ENCODE measurements around the gene BMP10.

- no peak for TF ChIP-seq CTCF (IDR thresholded peaks at IDR 0.05 in 2 of 3, conservative IDR thresholded peaks at IDR 0.05 in 1 of 3; ENCODE audit: control insufficient read depth in 2 of 3, extremely low read depth in 1 of 3, insufficient read depth in 1 of 3, low read depth in 3 of 3, low read length in 3 of 3)
- no peak for TF ChIP-seq POLR2AphosphoS5 (IDR thresholded peaks at IDR 0.05; ENCODE audit: low read length)
- no peak for TF ChIP-seq CHD1 (IDR thresholded peaks at IDR 0.05; ENCODE audit: low read depth, low read length)
- TF ChIP-seq STAT3 (IDR thresholded peaks at IDR 0.05; ENCODE audit: low read depth, low read length) = no peak
- TF ChIP-seq ELK1 (IDR thresholded peaks at IDR 0.05; ENCODE audit: low read depth, low read length) = no peak
- TF ChIP-seq CHD2 (IDR thresholded peaks at IDR 0.05; ENCODE audit: borderline replicate concordance, low read depth, low read length) = no peak
- no peak for TF ChIP-seq PKNOX1 (IDR thresholded peaks at IDR 0.05)
- TF ChIP-seq GABPA (IDR thresholded peaks at IDR 0.05; ENCODE audit: low read depth) = no peak
- TF ChIP-seq NFYA (IDR thresholded peaks at IDR 0.05; ENCODE audit: borderline replicate concordance, low read depth, low read length) = no peak
- TF ChIP-seq ZNF274 (IDR thresholded peaks at IDR 0.05; ENCODE audit: insufficient read depth, insufficient read length) = no peak
Observed at GRCh38 chr2:68857855-68858456, 13.2 kb downstream of the BMP10 start.

All from GM12878 (cell line).